Esophagus muscularis mucosa (tissue), 4 donors: ENCODE data around the gene TMEM108. TPM values are rescaled to one million over a fixed set of nuclear protein-coding genes. Genes with fewer than 3 reads are reported as not detected.

Experiments
- DNase-seq: peaks from one replicate; pipeline ENCODE4 v3.0.0-alpha.2; 2017; ENCODE audit errors: extremely low spot score
- H3K27ac ChIP-seq, 4 donors: fragments of 200-600 bp; sonication (generic); replicated peaks in 1 of 4; 1 replicate in 3 of 4; 2 replicates in 1 of 4; pipeline ENCODE4 v1.5.1; 2016 to 2019; ENCODE audit warnings: mild to moderate bottlenecking in 1 of 4
- H3K27me3 ChIP-seq, 4 donors: fragments of 200-600 bp; sonication (generic); one replicate each; pipeline versions ENCODE4 v1.5.1 to v1.6.0; 2016 to 2019
- H3K36me3 ChIP-seq, 4 donors: fragments of 200-600 bp; sonication (generic); one replicate each; pipeline ENCODE4 v1.5.1; 2016 to 2019
- H3K4me1 ChIP-seq, 4 donors: fragments of 200-600 bp; sonication (generic); one replicate each; pipeline ENCODE4 v1.5.1; 2016 to 2019
- H3K4me3 ChIP-seq, 4 donors: fragments of 200-600 bp; sonication (generic); 1 replicate in 2 of 4; 2 replicates in 2 of 4; pipeline ENCODE4 v1.5.1; 2016 to 2019; ENCODE audit warnings: mild to moderate bottlenecking in 4 of 4, moderate library complexity in 1 of 4
- H3K9me3 ChIP-seq, 4 donors: fragments of 200-600 bp; sonication (generic); 1 replicate in 3 of 4; 2 replicates in 1 of 4; pipeline ENCODE4 v1.5.1; 2016 to 2019
- EP300 ChIP-seq: sonication (generic); formaldehyde crosslinking; IDR thresholded peaks from one replicate; pipeline ENCODE4 v1.6.1; 2017; ENCODE audit warnings: antibody characterized with exemption
- POLR2A ChIP-seq: fragments of 450-650 bp; IDR thresholded peaks from one replicate; pipeline ENCODE4 v1.6.1; 2017; ENCODE audit warnings: antibody characterized with exemption, moderate library complexity, mild to moderate bottlenecking, low read depth
- POLR2AphosphoS5 ChIP-seq, 2 donors: sonication (generic); formaldehyde crosslinking; IDR thresholded peaks; one replicate each; pipeline ENCODE4 v1.6.1; 2017; ENCODE audit warnings: antibody characterized with exemption in 2 of 2
- WGBS: methylation state at CpG from one replicate; pipeline ENCODE4 v1.1.5; 2018; 5-methylcytosine and 5-hydroxymethylcytosine counted together
- intact Hi-C: fragments of 100-400 bp; cut with DNase I; formaldehyde crosslinking; loops from one replicate; pipeline ENCODE4 v1.15.1; 2023
- total RNA-seq, 4 donors: library from RNA; depleted of rRNA; stranded (reverse); fragments of >200 nt; gene quantifications; one replicate each; pipeline versions ENCODE4 v1.1.0 to v1.2.1, GENCODE V29; 2016
- TF ChIP-seq, protein P1 (sequence below), 3 experiments: fragments of 200-600 bp in 2 of 3; fragments of 450-650 bp in 1 of 3; sonication (generic) in 2 of 3; IDR thresholded peaks; one replicate each; pipeline ENCODE4 v1.5.1; 2017 to 2019; ENCODE audit warnings: antibody characterized with exemption in 3 of 3, mild to moderate bottlenecking in 2 of 3, moderate library complexity in 1 of 3

Gene TMEM108
- total RNA-seq, 4 donors from 2014 or later = 8.6 to 12.1 (median 11.2) TPM

DNA sequence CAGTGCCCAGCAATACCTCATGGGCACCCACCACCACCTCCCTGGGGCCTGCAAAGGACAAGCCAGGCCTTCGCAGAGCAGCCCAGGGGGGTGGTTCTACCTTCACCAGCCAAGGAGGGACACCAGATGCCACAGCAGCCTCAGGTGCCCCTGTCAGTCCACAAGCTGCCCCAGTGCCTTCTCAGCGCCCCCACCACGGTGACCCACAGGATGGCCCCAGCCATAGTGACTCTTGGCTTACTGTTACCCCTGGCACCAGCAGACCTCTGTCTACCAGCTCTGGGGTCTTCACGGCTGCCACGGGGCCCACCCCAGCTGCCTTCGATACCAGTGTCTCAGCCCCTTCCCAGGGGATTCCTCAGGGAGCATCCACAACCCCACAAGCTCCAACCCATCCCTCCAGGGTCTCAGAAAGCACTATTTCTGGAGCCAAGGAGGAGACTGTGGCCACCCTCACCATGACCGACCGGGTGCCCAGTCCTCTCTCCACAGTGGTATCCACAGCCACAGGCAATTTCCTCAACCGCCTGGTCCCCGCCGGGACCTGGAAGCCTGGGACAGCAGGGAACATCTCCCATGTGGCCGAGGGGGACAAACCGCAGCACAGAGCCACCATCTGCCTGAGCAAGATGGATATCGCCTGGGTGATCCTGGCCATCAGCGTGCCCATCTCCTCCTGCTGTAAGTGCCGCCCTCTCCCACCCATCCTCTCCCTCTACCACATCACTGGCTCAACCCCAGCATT, 342.5 kb downstream of the TMEM108 start:
- H3K9me3 ChIP-seq = no peaks in the 10 kb centered on the region
- peaks cover 0 to 29% (median 14%) of the 10 kb centered on the region in 4 donors for H3K4me1 ChIP-seq
- TF ChIP-seq POLR2AphosphoS5 (IDR thresholded peaks at IDR 0.05) (no peak), POLR2A (no peak), EP300 (no peak)
- TF ChIP-seq, protein P1, sequence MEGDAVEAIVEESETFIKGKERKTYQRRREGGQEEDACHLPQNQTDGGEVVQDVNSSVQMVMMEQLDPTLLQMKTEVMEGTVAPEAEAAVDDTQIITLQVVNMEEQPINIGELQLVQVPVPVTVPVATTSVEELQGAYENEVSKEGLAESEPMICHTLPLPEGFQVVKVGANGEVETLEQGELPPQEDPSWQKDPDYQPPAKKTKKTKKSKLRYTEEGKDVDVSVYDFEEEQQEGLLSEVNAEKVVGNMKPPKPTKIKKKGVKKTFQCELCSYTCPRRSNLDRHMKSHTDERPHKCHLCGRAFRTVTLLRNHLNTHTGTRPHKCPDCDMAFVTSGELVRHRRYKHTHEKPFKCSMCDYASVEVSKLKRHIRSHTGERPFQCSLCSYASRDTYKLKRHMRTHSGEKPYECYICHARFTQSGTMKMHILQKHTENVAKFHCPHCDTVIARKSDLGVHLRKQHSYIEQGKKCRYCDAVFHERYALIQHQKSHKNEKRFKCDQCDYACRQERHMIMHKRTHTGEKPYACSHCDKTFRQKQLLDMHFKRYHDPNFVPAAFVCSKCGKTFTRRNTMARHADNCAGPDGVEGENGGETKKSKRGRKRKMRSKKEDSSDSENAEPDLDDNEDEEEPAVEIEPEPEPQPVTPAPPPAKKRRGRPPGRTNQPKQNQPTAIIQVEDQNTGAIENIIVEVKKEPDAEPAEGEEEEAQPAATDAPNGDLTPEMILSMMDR (IDR thresholded peaks at IDR 0.05) = no peak
- H3K27ac ChIP-seq = no peak overlapping the region
- intact Hi-C loops = no loop called here
- H3K36me3 ChIP-seq = peaks cover 0 to 10% (median 4%) of the 10 kb centered on the region in 4 donors
- H3K27me3 ChIP-seq = no peaks in the 10 kb centered on the region
- 96% methylated on average over 5 of the region's 16 CpGs for WGBS
- no peak overlapping the region for H3K4me3 ChIP-seq
- no peak for DNase-seq

DNA sequence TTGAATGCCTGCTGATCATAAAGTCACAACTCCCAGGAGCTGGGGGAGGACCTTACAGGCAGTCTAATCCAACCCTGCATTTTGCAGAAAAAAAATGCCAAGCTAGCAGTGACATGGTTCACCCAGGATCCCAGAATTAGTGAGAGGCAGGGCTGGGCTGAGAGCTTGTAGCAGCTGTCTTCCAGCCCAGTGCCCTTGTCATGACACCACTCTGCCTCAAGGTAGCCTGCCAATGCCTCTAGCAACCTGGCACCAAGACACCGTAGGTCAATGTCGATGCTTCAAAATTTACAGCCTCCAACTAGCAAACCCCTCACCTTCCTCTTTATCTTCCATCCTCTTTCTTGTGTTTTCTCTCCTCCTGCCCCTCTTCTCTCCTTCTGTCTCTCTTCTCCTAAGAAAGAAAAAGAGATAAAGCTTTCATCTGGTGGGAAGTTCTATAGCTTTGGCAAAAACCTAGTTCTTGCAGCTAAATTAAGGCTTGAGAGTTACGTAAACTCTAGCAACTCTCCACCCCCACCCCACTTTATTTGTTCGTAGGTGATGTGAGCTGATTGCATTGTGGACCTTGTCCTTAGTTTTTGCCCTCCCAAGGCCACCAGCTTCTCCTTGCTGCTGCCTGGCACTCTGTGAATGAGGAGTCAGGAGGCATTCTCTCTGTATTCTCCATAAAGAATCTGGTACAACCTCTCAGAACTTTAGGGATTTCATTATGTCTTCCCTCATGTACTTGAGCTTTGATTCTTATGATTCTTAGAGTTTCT, 343.3 kb downstream of the TMEM108 start:
- intact Hi-C loops = loop anchor here (2.0 kb wide), 1 partner anchor 341 kb away; no protein-coding TSS in a partner anchor
- H3K27me3 ChIP-seq = no peaks in the 10 kb centered on the region
- TF ChIP-seq POLR2A (no peak), EP300 (no peak), POLR2AphosphoS5 (IDR thresholded peaks at IDR 0.05) (no peak)
- TF ChIP-seq, protein P1 (IDR thresholded peaks at IDR 0.05) = no peak
- 87% methylated on average over 4 of the region's 4 CpGs for WGBS
- DNase-seq = no peak
- H3K36me3 ChIP-seq = peaks cover 0 to 10% (median 4%) of the 10 kb centered on the region in 4 donors
- no peaks in the 10 kb centered on the region for H3K9me3 ChIP-seq
- no peak overlapping the region for H3K4me3 ChIP-seq
- H3K27ac ChIP-seq = no peak overlapping the region
- H3K4me1 ChIP-seq = peaks cover 0 to 23% (median 14%) of the 10 kb centered on the region in 4 donors

DNA sequence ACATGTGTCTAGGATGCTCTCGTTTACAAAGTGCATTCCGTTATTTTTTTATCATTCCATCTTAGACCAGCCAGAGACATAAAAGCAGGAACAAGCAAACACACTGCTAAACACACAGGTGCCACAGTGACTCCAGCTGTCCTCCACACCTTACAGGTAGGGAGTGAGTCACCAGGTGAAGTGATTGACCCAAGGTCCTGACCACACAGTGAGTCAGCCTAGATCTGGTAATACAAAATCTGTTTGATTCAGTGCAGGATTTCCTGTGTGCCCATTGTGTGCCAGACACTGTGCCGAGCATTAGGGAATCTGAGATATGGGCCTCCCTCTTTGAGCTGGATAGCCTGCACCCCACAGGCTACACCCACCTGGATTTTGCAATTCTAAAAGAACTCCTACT, 345.0 kb downstream of the TMEM108 start:
- DNase-seq = no peak
- no peaks in the 10 kb centered on the region for H3K27me3 ChIP-seq
- H3K4me1 ChIP-seq = peaks cover 0 to 23% (median 14%) of the 10 kb centered on the region in 4 donors
- H3K4me3 ChIP-seq = no peak overlapping the region
- 90% methylated on average over 2 of the region's 3 CpGs for WGBS
- intact Hi-C loops = loop anchor here (2.0 kb wide), 1 partner anchor 342 kb away; no protein-coding TSS in a partner anchor
- H3K27ac ChIP-seq = no peak overlapping the region
- peaks cover 0 to 10% (median 4%) of the 10 kb centered on the region in 4 donors for H3K36me3 ChIP-seq
- no peaks in the 10 kb centered on the region for H3K9me3 ChIP-seq
- TF ChIP-seq, protein P1 (IDR thresholded peaks at IDR 0.05) = no peak
- TF ChIP-seq EP300 (no peak), POLR2A (no peak), POLR2AphosphoS5 (IDR thresholded peaks at IDR 0.05) (no peak)

DNA sequence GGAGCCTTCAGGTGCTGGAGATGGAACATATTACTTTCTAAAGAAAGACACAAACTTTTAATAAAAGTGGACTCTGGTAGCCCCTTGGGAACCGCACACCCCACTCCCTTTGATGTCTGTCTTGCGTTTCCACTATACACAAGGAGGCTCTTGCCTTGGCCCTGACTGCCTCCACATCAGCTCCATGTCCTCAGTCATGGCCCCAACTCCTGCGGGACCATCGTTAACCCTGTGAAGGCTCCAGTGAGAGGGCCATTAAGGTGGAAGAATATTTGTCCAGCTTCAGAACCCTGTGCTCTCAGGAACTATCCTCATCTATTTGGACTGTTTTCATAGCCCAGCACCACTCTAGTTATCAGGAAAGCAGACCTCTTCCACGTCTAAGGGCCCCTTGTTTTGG, 345.6 kb downstream of the TMEM108 start:
- peaks cover 0 to 23% (median 14%) of the 10 kb centered on the region in 4 donors for H3K4me1 ChIP-seq
- intact Hi-C loops = loop anchor here (2.0 kb wide), 2 partner anchors 343 to 655 kb away; no protein-coding TSS in a partner anchor
- no peaks in the 10 kb centered on the region for H3K9me3 ChIP-seq
- H3K27ac ChIP-seq = no peak overlapping the region
- WGBS = 86% methylated on average over 5 of the region's 5 CpGs
- TF ChIP-seq, protein P1 (IDR thresholded peaks at IDR 0.05) = no peak
- TF ChIP-seq POLR2AphosphoS5 (IDR thresholded peaks at IDR 0.05) (no peak), POLR2A (no peak), EP300 (no peak)
- peaks cover 0 to 10% (median 4%) of the 10 kb centered on the region in 4 donors for H3K36me3 ChIP-seq
- DNase-seq = no peak
- H3K4me3 ChIP-seq = no peak overlapping the region
- H3K27me3 ChIP-seq = no peaks in the 10 kb centered on the region
